ENCODE measurements around the gene MAP4K4. TPM values are rescaled to one million over a fixed set of nuclear protein-coding genes. Genes with fewer than 3 reads are reported as not detected.

The MAP4K4 gene
- polyA plus RNA-seq, 1 donor (not counting 4 experiments of a cell fraction or from before 2014, with no cell fraction given), result 84.1 TPM

GRCh38 chr2:101678379-101678778 is 19.1 kb upstream of the MAP4K4 start:
- Histone ChIP-seq H3K79me2 (ENCODE audit: control insufficient read depth, insufficient read depth, low read length) (no peaks in the 10 kb centered on the region), H3K27me3 (ENCODE audit: control insufficient read depth, extremely low read depth, insufficient read depth, low read length) (no peaks in the 10 kb centered on the region), H3K36me3 (ENCODE audit: control insufficient read depth in 2 of 2, extremely low read depth in 1 of 2, insufficient read depth in 2 of 2, low read length in 2 of 2) (no peaks in the 10 kb centered on the region), H3K9ac (ENCODE audit: control insufficient read depth, extremely low read depth, insufficient read depth, low read length) (no peak overlapping the region), H2AFZ (ENCODE audit: control insufficient read depth, low read length) (no peak overlapping the region), H3K9me1 (ENCODE audit: control insufficient read depth, extremely low read depth, insufficient read depth, low read length) (no peaks in the 10 kb centered on the region), H3K9me3 (ENCODE audit: control insufficient read depth, low read depth, low read length) (no peaks in the 10 kb centered on the region), H4K20me1 (ENCODE audit: control insufficient read depth, extremely low read depth, insufficient read depth, low read length) (no peaks in the 10 kb centered on the region), H3K4me3 (ENCODE audit: control insufficient read depth in 2 of 3, extremely low read depth in 1 of 3, insufficient read depth in 2 of 3, low read depth in 1 of 3, low read length in 3 of 3) (no peak overlapping the region), H3K4me1 (ENCODE audit: control insufficient read depth, extremely low read depth, insufficient read depth, low read length) (no peaks in the 10 kb centered on the region), H3K4me2 (ENCODE audit: control insufficient read depth, extremely low read depth, insufficient read depth, low read depth, low read length) (no peak overlapping the region), H3K27ac (ENCODE audit: control insufficient read depth, insufficient read depth, low read length) (no peak overlapping the region)
- TF ChIP-seq EZH2 (IDR thresholded peaks at IDR 0.05; ENCODE audit: low read length), result no peak
- TF ChIP-seq, protein P1, sequence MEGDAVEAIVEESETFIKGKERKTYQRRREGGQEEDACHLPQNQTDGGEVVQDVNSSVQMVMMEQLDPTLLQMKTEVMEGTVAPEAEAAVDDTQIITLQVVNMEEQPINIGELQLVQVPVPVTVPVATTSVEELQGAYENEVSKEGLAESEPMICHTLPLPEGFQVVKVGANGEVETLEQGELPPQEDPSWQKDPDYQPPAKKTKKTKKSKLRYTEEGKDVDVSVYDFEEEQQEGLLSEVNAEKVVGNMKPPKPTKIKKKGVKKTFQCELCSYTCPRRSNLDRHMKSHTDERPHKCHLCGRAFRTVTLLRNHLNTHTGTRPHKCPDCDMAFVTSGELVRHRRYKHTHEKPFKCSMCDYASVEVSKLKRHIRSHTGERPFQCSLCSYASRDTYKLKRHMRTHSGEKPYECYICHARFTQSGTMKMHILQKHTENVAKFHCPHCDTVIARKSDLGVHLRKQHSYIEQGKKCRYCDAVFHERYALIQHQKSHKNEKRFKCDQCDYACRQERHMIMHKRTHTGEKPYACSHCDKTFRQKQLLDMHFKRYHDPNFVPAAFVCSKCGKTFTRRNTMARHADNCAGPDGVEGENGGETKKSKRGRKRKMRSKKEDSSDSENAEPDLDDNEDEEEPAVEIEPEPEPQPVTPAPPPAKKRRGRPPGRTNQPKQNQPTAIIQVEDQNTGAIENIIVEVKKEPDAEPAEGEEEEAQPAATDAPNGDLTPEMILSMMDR (optimal IDR thresholded peaks at IDR 0.05 in 1 of 3, IDR thresholded peaks at IDR 0.05 in 1 of 3, conservative IDR thresholded peaks at IDR 0.05 in 1 of 3; ENCODE audit: extremely low read depth in 1 of 3, insufficient read depth in 2 of 3, low read length in 3 of 3), result no peak
- DNase-seq (ENCODE audit: low read depth, low spot score) (no peak), FAIRE-seq (no peak)
- dilution Hi-C loops (cut with MboI; ENCODE audit: extremely low pct_ligation_motif_present, low sequenced_read_pairs), result no loop called here

- H3K36me3 ChIP-seq (ENCODE audit: control insufficient read depth in 2 of 2, extremely low read depth in 1 of 2, insufficient read depth in 2 of 2, low read length in 2 of 2), result no peaks in the 10 kb centered on the region
- no peaks in the 10 kb centered on the region for H3K9me3 ChIP-seq (ENCODE audit: control insufficient read depth, low read depth, low read length)
- no peaks in the 10 kb centered on the region for H3K9me1 ChIP-seq (ENCODE audit: control insufficient read depth, extremely low read depth, insufficient read depth, low read length)
- no peaks in the 10 kb centered on the region for H4K20me1 ChIP-seq (ENCODE audit: control insufficient read depth, extremely low read depth, insufficient read depth, low read length)
- TF ChIP-seq, protein P1 (optimal IDR thresholded peaks at IDR 0.05 in 1 of 3, IDR thresholded peaks at IDR 0.05 in 1 of 3, conservative IDR thresholded peaks at IDR 0.05 in 1 of 3; ENCODE audit: extremely low read depth in 1 of 3, insufficient read depth in 2 of 3, low read length in 3 of 3), result no peak
- TF ChIP-seq EZH2 (IDR thresholded peaks at IDR 0.05; ENCODE audit: low read length), result no peak
- H3K79me2 ChIP-seq (ENCODE audit: control insufficient read depth, insufficient read depth, low read length), result no peaks in the 10 kb centered on the region
- H3K9ac ChIP-seq (ENCODE audit: control insufficient read depth, extremely low read depth, insufficient read depth, low read length), result no peak overlapping the region
- no peak overlapping the region for H3K4me2 ChIP-seq (ENCODE audit: control insufficient read depth, extremely low read depth, insufficient read depth, low read depth, low read length)
- H2AFZ ChIP-seq (ENCODE audit: control insufficient read depth, low read length), result no peak overlapping the region
- H3K27ac ChIP-seq (ENCODE audit: control insufficient read depth, insufficient read depth, low read length), result no peak overlapping the region
- no peak for DNase-seq (ENCODE audit: low read depth, low spot score)
- dilution Hi-C loops (cut with MboI; ENCODE audit: extremely low pct_ligation_motif_present, low sequenced_read_pairs), result no loop called here
- H3K4me3 ChIP-seq (ENCODE audit: control insufficient read depth in 2 of 3, extremely low read depth in 1 of 3, insufficient read depth in 2 of 3, low read depth in 1 of 3, low read length in 3 of 3), result no peak overlapping the region
- H3K27me3 ChIP-seq (ENCODE audit: control insufficient read depth, extremely low read depth, insufficient read depth, low read length), result no peaks in the 10 kb centered on the region
- FAIRE-seq, result no peak
- no peaks in the 10 kb centered on the region for H3K4me1 ChIP-seq (ENCODE audit: control insufficient read depth, extremely low read depth, insufficient read depth, low read length)
These were observed 18.3 kb upstream of the MAP4K4 start for GRCh38 chr2:101679037-101679726.
